RWPE2 (cell line): ENCODE results near the gene ACADVL.

Experiments
- ATAC-seq: fragments of 200-7000 bp; cut with Tn5 transposase; 3 replicates; pipeline ENCODE4 v1.9.1; 2021; ENCODE audit warnings: low read depth
- DNase-seq: peaks from one replicate; pipeline ENCODE4 v3.0.0-alpha.2; 2020; ENCODE audit warnings: low spot score
- H3K27ac ChIP-seq: fragments of 450-650 bp; 2 replicates; pipeline ENCODE4 v1.5.1; 2017; ENCODE audit warnings: mild to moderate bottlenecking; ENCODE audit not compliant: poor library complexity, severe bottlenecking
- H3K27me3 ChIP-seq: fragments of 250-450 bp; sonication (Bioruptor Pico); 2 replicates; pipeline ENCODE4 v1.5.1; 2021; ENCODE audit warnings: mild to moderate bottlenecking, moderate library complexity; ENCODE audit not compliant: insufficient read depth, poor library complexity, severe bottlenecking
- H3K36me3 ChIP-seq: fragments of 250-450 bp; sonication (Bioruptor Pico); 2 replicates; pipeline ENCODE4 v1.5.1; 2020; ENCODE audit warnings: low read depth, mild to moderate bottlenecking, moderate library complexity
- H3K4me1 ChIP-seq: fragments of 250-450 bp; sonication (Bioruptor Pico); 2 replicates; pipeline ENCODE4 v1.5.1; 2021; ENCODE audit warnings: mild to moderate bottlenecking, moderate library complexity; ENCODE audit not compliant: insufficient read depth, poor library complexity, severe bottlenecking
- H3K4me3 ChIP-seq: fragments of 250-450 bp; sonication (Bioruptor Pico); 2 replicates; pipeline ENCODE4 v1.5.1; 2021; ENCODE audit warnings: mild to moderate bottlenecking, moderate library complexity; ENCODE audit not compliant: severe bottlenecking
- H3K9me3 ChIP-seq: fragments of 250-450 bp; sonication (Bioruptor Pico); 2 replicates; pipeline ENCODE4 v1.5.1; 2021; ENCODE audit warnings: mild to moderate bottlenecking, moderate library complexity; ENCODE audit not compliant: severe bottlenecking
- CTCF ChIP-seq: fragments of 450-650 bp; IDR thresholded peaks from one replicate; pipeline ENCODE4 v1.5.1; 2017; ENCODE audit warnings: mild to moderate bottlenecking, moderate library complexity; ENCODE audit not compliant: poor library complexity, severe bottlenecking

ACADVL gene

DNA sequence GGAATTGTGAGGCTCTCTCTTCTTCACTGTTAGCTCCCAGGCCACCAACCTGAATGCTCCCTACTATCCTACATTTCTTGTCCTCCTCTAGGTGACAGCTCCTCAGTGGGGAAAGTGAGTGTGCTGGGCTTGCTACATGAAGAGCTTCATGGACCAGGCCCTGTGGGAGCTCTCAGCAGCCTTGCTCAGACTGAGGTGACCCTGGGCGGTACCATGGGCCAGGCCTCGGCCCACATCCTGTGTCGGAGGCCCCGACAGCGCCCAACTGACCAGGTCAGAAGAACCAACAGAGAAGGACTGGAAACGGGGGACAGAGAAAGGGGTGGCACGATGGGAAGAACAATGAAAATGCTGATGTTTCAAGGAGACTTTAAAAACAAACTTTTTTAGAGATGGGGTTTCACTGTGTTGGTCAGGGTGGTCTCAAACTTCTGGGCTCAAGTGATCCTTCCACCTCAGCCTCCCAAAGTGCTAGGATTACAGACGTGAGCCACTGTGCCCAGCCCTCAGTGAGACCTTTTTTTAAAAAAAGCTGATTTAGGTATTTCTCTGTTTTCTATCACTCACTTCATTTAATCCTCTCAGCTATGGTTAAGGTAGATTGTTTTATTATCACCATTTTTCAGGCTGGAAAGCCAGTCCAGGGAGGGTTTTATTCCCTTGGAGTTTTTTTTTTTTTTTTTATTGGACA, 37.2 kb downstream of the ACADVL start:
- Histone ChIP-seq H3K4me3 (no peak overlapping the region), H3K27me3 (no peaks in the 10 kb centered on the region), H3K4me1 (peaks cover 16% of the 10 kb centered on the region), H3K9me3 (no peaks in the 10 kb centered on the region), H3K27ac (no peak overlapping the region), H3K36me3 (peaks cover 74% of the 10 kb centered on the region)
- ATAC-seq (no peak), DNase-seq (no peak)
- TF ChIP-seq CTCF: no peak

DNA sequence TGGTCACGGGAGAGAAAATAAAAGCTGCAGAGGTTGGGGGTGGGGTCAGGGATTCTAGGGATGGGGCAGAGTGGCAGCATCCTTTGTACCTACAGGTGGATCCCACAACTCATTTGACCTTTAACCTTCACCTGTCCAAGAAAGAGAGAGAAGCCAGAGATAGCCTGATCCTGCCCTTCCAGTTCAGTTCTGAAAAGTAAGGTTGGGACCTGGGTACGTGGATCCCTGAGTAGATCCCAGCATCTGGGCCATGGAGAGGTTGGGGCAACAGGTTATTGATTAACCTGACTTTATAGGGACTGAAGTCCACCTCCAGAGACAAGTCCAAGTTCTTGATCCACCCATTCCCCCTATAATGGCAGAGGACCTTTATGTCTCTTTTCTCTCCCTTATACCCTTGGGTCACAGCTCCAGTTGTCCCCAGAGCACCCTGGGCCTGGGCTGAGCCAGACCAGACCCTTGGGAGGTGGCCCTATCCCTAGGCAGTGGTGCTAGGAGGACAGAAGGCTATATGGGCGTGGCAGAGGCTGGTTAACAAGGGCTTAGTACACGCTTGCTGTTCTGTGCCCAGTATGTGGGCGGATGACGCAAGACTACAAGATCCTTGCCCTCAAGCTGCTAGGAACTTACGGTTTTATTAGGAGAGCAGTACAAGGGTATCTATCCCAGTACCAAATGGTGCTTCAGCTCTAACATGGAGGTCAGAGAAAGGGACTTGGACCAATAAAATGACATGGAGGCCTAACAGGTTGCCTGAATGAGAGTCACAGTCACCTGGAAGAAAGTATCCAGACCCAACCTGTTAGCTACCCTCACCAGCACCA, 39.2 kb downstream of the ACADVL start:
- no peak for TF ChIP-seq CTCF
- no peak overlapping the region for H3K4me3 ChIP-seq
- ATAC-seq: peak; percentile 21; the same call in 2 of the 3 replicates

DNA sequence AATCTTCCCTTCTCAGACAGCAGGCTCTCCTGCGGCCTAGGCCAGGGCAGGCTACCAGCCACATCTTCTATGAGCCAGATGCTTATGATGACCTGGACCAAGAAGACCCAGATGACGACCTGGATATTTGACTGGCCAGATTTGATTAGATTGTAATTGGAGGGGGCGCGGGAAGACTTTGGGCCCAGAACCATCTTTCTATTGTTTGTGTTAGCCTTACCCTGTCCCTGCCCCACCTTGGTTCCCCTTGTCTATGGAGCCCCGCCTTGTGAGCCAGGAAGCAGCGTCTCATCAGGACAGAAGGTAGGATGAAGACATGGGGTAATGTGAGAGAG, 39.8 kb downstream of the ACADVL start:
- no peaks in the 10 kb centered on the region for H3K27me3 ChIP-seq
- H3K27ac ChIP-seq: peak overlapping the region; percentile 86
- H3K36me3 ChIP-seq: peaks cover 61% of the 10 kb centered on the region
- peaks cover 22% of the 10 kb centered on the region for H3K4me1 ChIP-seq
- no peak overlapping the region for H3K4me3 ChIP-seq
- TF ChIP-seq CTCF: no peak
- ATAC-seq: no peak
- no peak for DNase-seq
- no peaks in the 10 kb centered on the region for H3K9me3 ChIP-seq

More for the DNA sequence above, 39.2 kb downstream of the ACADVL start:
- H3K27ac ChIP-seq: peak overlapping the region; percentile 86
- H3K27me3 ChIP-seq: no peaks in the 10 kb centered on the region
- H3K9me3 ChIP-seq: no peaks in the 10 kb centered on the region
- peaks cover 16% of the 10 kb centered on the region for H3K4me1 ChIP-seq
- no peak for DNase-seq
- H3K36me3 ChIP-seq: peaks cover 67% of the 10 kb centered on the region

- no peak for DNase-seq
- H3K9me3 ChIP-seq: no peaks in the 10 kb centered on the region
- H3K27me3 ChIP-seq: no peaks in the 10 kb centered on the region
- TF ChIP-seq CTCF: no peak
- peaks cover 57% of the 10 kb centered on the region for H3K36me3 ChIP-seq
- H3K4me3 ChIP-seq: peak overlapping the region; percentile 71
- ATAC-seq: no peak
- H3K4me1 ChIP-seq: peaks cover 23% of the 10 kb centered on the region
- peak overlapping the region; percentile 86 for H3K27ac ChIP-seq
These were observed 40.4 kb downstream of the ACADVL start for GRCh38 chr17:7260151-7260550.
